Gastroesophageal sphincter (tissue), 4 donors: ENCODE measurements around the gene SCAF8. TPM values are rescaled to one million over a fixed set of nuclear protein-coding genes. Genes with fewer than 3 reads are reported as not detected.
"Not testable (repeated sequence)": the region's sequence is repeated elsewhere in the genome, so short reads cannot be mapped to it uniquely, and the experiment has no call there.

Experiments
- ATAC-seq: fragments of 150-250 bp; one replicate; pipeline ENCODE4 v1.9.1; 2016; ENCODE audit warnings: mild to moderate bottlenecking, moderate library complexity
- H3K27ac ChIP-seq, 4 donors: fragments of 200-600 bp; sonication (generic) in 3 of 4; 1 replicate in 3 of 4; 2 replicates in 1 of 4; pipeline ENCODE4 v1.5.1; 2016 to 2019
- H3K27me3 ChIP-seq: fragments of 200-600 bp; sonication (generic); one replicate; pipeline ENCODE4 v1.5.1; 2019
- H3K36me3 ChIP-seq, 2 donors: fragments of 200-600 bp; sonication (generic); one replicate each; pipeline ENCODE4 v1.5.1; 2019; ENCODE audit warnings: control low read depth in 1 of 2
- H3K4me1 ChIP-seq, 3 donors: fragments of 200-600 bp; sonication (generic); 1 replicate in 2 of 3; 2 replicates in 1 of 3; pipeline ENCODE4 v1.5.1; 2016 to 2019; ENCODE audit warnings: control low read depth in 2 of 3
- H3K4me3 ChIP-seq, 2 donors: fragments of 200-600 bp; sonication (generic); one replicate each; pipeline ENCODE4 v1.5.1; 2019; ENCODE audit warnings: mild to moderate bottlenecking in 1 of 2, moderate library complexity in 1 of 2
- H3K9me3 ChIP-seq, 3 donors: fragments of 200-600 bp; sonication (generic); one replicate each; pipeline ENCODE4 v1.5.1; 2017 to 2019; ENCODE audit warnings: control low read depth in 2 of 3
- CTCF ChIP-seq, 4 experiments: fragments of 200-600 bp in 2 of 4; fragments of 450-650 bp in 2 of 4; sonication (generic) in 1 of 4; IDR thresholded peaks; one replicate each; pipeline ENCODE4 v1.5.1; 2017 to 2019; ENCODE audit warnings: antibody characterized with exemption in 4 of 4, mild to moderate bottlenecking in 2 of 4, moderate library complexity in 2 of 4
- EP300 ChIP-seq: sonication (generic); formaldehyde crosslinking; IDR thresholded peaks from one replicate; pipeline ENCODE4 v1.6.1; 2017; ENCODE audit warnings: antibody characterized with exemption, mild to moderate bottlenecking
- POLR2A ChIP-seq, 2 donors: fragments of 450-650 bp; IDR thresholded peaks; one replicate each; pipeline ENCODE4 v1.6.1; 2017; ENCODE audit warnings: antibody characterized with exemption in 2 of 2, mild to moderate bottlenecking in 2 of 2, moderate library complexity in 1 of 2
- POLR2AphosphoS5 ChIP-seq: sonication (generic); formaldehyde crosslinking; IDR thresholded peaks from one replicate; pipeline ENCODE4 v1.6.1; 2017; ENCODE audit warnings: antibody characterized with exemption
- WGBS, 2 donors: methylation state at CpG; one replicate each; pipeline ENCODE4 v1.1.5; 2018; ENCODE audit warnings: low coverage in 1 of 2; 5-methylcytosine and 5-hydroxymethylcytosine counted together
- total RNA-seq, 4 donors: library from RNA; depleted of rRNA; stranded (reverse); fragments of >200 nt; gene quantifications; one replicate each; pipeline ENCODE4 v1.1.0, GENCODE V29; 2016

Gene SCAF8
- total RNA-seq, 4 donors from 2014 or later: 38.5 to 56.8 (median 42.5) TPM

- TF ChIP-seq EP300: no peak
- no peak for TF ChIP-seq POLR2A (IDR thresholded peaks at IDR 0.05)
- TF ChIP-seq POLR2AphosphoS5: no peak
- TF ChIP-seq CTCF (IDR thresholded peaks at IDR 0.05): no peak
- Histone ChIP-seq H3K36me3 (no peaks in the 10 kb centered on the region), H3K4me3 (no peak overlapping the region), H3K27me3 (no peaks in the 10 kb centered on the region), H3K9me3 (no peaks in the 10 kb centered on the region), H3K27ac (no peak overlapping the region), H3K4me1 (peaks cover 5 to 99% (median 37%) of the 10 kb centered on the region in 3 donors)
- 93% methylated on average over 3 of the region's 5 CpGs; no CpG with 5 or more reads in 1 of the 2 donors for WGBS, 2 donors
- no peak for ATAC-seq
Observed at GRCh38 chr6:154740658-154741057, 7.4 kb downstream of the SCAF8 start.

GRCh38 chr6:154742891-154743290 lies 9.7 kb downstream of the SCAF8 start:
- ATAC-seq: no peak
- WGBS, 2 donors: 59 to 71% methylated on average over 4 of the region's 4 CpGs
- H3K9me3 ChIP-seq: no peaks in the 10 kb centered on the region
- peaks cover 2 to 95% (median 18%) of the 10 kb centered on the region in 3 donors for H3K4me1 ChIP-seq
- H3K27ac ChIP-seq: no peak overlapping the region
- TF ChIP-seq EP300: no peak
- no peak for TF ChIP-seq CTCF (IDR thresholded peaks at IDR 0.05)
- TF ChIP-seq POLR2A (IDR thresholded peaks at IDR 0.05): no peak
- TF ChIP-seq POLR2AphosphoS5: no peak
- no peaks in the 10 kb centered on the region for H3K27me3 ChIP-seq
- H3K36me3 ChIP-seq: no peaks in the 10 kb centered on the region
- H3K4me3 ChIP-seq: no peak overlapping the region

- ATAC-seq, H3K4me3 ChIP-seq, H3K36me3 ChIP-seq, H3K9me3 ChIP-seq, H3K27me3 ChIP-seq, H3K27ac ChIP-seq: not testable (repeated sequence)
- 93 to 94% methylated on average over 5 of the region's 7 CpGs for WGBS, 2 donors
- H3K4me1 ChIP-seq: peaks cover 2 to 95% (median 11%) of the 10 kb centered on the region in 3 donors
Observed at GRCh38 chr6:154744029-154744745, 11.0 kb downstream of the SCAF8 start.

- Histone ChIP-seq H3K4me3 (no peak overlapping the region), H3K27ac (no peak overlapping the region), H3K36me3 (no peaks in the 10 kb centered on the region), H3K27me3 (no peaks in the 10 kb centered on the region), H3K9me3 (no peaks in the 10 kb centered on the region), H3K4me1 (peaks cover 2 to 92% (median 11%) of the 10 kb centered on the region in 3 donors)
- WGBS, 2 donors: 80 to 89% methylated on average over 1 to 2 of the region's 2 CpGs
- TF ChIP-seq POLR2A (IDR thresholded peaks at IDR 0.05) (no peak), POLR2AphosphoS5 (no peak), CTCF (IDR thresholded peaks at IDR 0.05) (no peak), EP300 (no peak)
- ATAC-seq: no peak
Observed at GRCh38 chr6:154745243-154745642, 12.0 kb downstream of the SCAF8 start.

GRCh38 chr6:154749341-154749740 lies 16.1 kb downstream of the SCAF8 start:
- TF ChIP-seq EP300: no peak
- TF ChIP-seq CTCF (IDR thresholded peaks at IDR 0.05): no peak
- TF ChIP-seq POLR2A (IDR thresholded peaks at IDR 0.05): no peak
- no peak for TF ChIP-seq POLR2AphosphoS5
- H3K4me3 ChIP-seq: no peak overlapping the region
- no peak overlapping the region for H3K27ac ChIP-seq
- WGBS, 2 donors: 93 to 95% methylated on average over 3 of the region's 3 CpGs
- no peaks in the 10 kb centered on the region for H3K27me3 ChIP-seq
- no peak for ATAC-seq
- no peaks in the 10 kb centered on the region for H3K36me3 ChIP-seq
- no peaks in the 10 kb centered on the region for H3K9me3 ChIP-seq
- H3K4me1 ChIP-seq: peaks cover 0 to 69% (median 0%) of the 10 kb centered on the region in 3 donors
